HAP-1 (cell line): Measurements from ENCODE around the gene ZDHHC8.

ENCODE experiments used
- DNase-seq, 2 experiments: peaks; one replicate each; pipeline ENCODE4 v3.0.0-alpha.2; 2016 to 2020; ENCODE audit warnings: low spot score in 2 of 2
- H3K27me3 ChIP-seq: fragments of 250-450 bp; sonication (Bioruptor Pico); 2 replicates; pipeline ENCODE4 v1.5.1; 2020; ENCODE audit warnings: low read depth, mild to moderate bottlenecking, moderate library complexity
- H3K36me3 ChIP-seq: fragments of 250-450 bp; sonication (Bioruptor Pico); replicated peaks from 2 replicates; pipeline ENCODE4 v1.5.1; 2020; ENCODE audit warnings: mild to moderate bottlenecking
- H3K4me1 ChIP-seq: fragments of 250-450 bp; sonication (Bioruptor Pico); 2 replicates; pipeline ENCODE4 v1.5.1; 2020; ENCODE audit warnings: mild to moderate bottlenecking
- H3K4me3 ChIP-seq: fragments of 250-450 bp; sonication (Bioruptor Pico); 2 replicates; pipeline ENCODE4 v1.5.1; 2020; ENCODE audit warnings: mild to moderate bottlenecking, moderate library complexity
- H3K9me3 ChIP-seq: fragments of 250-450 bp; sonication (Bioruptor Pico); 2 replicates; pipeline ENCODE4 v1.5.1; 2020; ENCODE audit warnings: mild to moderate bottlenecking, moderate library complexity
- in situ Hi-C: fragments of 300-500 bp; cut with MboI; formaldehyde crosslinking; loops from 3 replicates; pipeline ENCODE4 v1.14.3; 2020; ENCODE audit warnings: low sequenced_read_pairs, inconsistent platforms, mixed read lengths

Gene ZDHHC8

DNA sequence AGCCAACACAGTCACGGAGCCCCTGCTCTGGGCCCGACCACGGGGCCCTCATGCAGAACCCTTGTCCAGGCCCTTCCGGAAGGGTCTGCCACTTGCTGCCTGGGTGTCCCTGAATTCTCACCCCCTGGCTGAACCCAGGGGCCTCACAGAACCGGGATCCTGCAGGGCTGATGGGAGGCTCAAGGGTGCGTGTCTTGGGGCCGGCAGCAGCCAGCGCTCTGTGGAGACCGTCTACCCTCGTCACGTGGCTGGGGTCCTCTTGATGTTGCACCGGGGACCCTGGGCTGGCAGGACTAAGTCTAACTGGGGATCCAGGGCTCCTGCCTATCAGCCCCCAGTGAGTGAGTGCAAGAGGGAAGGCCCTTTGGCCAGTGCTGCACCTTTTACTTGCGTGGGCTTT, 38.6 kb downstream of the ZDHHC8 start:
- Histone ChIP-seq H3K4me1 (no peaks in the 10 kb centered on the region), H3K4me3 (no peak overlapping the region), H3K36me3 (no peaks in the 10 kb centered on the region), H3K9me3 (no peaks in the 10 kb centered on the region), H3K27me3 (no peaks in the 10 kb centered on the region)
- no peak for DNase-seq
- in situ Hi-C loops, result no loop called here

DNA sequence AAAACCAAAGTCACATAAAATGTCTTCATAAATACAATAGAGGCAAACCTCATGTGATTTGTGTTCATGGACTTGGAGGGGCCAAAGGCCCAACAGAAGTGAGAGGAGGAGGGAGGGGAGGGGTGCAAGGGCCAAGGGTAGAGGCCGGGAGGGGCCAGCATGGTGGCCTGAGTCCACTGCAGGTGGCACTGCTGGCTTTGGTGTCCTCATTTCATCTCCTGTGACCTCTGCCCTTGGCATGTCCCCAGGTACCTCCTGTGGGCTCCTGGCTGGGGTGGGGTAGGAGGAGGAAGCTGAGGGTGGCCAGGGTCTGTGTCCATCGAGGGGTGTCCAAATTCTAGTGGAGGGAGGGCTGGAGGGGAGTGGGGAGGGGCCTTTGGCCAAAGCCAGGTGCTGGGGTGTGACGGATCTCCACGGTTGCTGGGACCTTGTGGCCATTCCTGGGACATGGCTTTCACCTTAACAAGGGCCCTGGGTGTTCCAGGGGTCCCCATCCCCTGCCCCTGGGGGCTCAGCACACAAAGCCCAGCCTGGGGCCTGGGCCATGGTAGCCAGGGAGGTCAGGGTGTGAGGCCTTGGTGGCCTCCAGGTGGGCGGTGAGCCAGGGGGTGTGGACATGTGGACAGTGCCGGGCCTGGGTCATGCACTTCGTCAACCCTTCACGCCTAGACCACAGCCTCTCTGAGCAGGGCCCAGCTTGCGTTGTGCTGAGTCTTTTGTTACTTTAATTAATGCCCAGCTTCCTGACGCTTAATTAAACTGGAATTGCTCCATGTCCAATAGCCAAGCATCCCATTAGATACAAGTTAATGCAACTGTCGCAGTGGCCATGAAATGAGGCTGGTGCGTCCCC, 39.9 kb downstream of the ZDHHC8 start:
- in situ Hi-C loops, result no loop called here
- no peak for DNase-seq
- Histone ChIP-seq H3K9me3 (no peaks in the 10 kb centered on the region), H3K36me3 (no peaks in the 10 kb centered on the region), H3K4me1 (no peaks in the 10 kb centered on the region), H3K27me3 (no peaks in the 10 kb centered on the region), H3K4me3 (no peak overlapping the region)

DNA sequence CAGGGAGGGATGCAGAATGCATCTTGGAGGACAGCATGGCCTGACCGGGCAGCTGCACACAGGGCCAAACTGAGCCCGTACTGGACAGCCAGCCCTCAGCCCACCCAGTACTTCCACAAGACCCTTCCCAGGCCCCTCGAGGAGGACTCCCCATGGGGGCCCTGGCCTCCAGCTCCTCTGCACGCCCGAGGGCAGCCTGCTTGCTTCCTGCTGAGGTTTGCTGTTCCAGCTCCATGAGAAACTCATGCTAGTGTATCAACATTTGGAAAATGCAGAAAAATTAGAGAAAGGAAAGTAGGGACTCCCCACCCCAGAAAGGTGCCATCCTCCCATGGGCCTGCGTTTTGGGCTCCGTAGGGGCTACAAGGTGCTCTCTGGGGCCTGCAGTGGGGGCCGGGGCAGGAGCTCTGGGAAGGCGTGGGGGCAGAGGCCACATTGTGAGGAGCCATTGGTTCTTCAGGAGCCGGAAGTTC, 40.6 kb downstream of the ZDHHC8 start:
- Histone ChIP-seq H3K4me1 (no peaks in the 10 kb centered on the region), H3K27me3 (no peaks in the 10 kb centered on the region), H3K4me3 (no peak overlapping the region), H3K9me3 (no peaks in the 10 kb centered on the region), H3K36me3 (no peaks in the 10 kb centered on the region)
- no peak for DNase-seq
- in situ Hi-C loops, result no loop called here

DNA sequence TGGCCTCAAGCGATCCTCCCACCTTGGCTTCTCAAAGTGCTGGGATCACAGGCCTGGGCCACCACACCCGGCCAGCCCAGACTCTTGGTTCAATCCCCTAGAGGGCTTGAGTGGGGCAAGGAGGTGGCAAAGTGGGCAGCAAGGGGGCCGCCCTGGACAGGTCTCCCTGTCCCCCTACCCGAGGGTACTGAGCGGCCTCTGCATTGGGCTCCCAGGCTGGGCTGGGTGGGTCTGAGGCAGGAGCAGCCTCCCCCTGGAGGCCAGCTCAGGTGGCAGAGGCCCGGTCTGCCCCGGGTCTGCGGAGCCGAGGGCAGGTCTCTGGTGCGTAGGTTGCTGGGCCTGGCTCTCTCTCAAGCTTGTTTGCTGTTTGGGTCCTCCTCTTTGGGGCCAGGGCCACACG, 41.6 kb downstream of the ZDHHC8 start:
- Histone ChIP-seq H3K4me1 (no peaks in the 10 kb centered on the region), H3K27me3 (no peaks in the 10 kb centered on the region), H3K9me3 (no peaks in the 10 kb centered on the region), H3K36me3 (no peaks in the 10 kb centered on the region), H3K4me3 (no peak overlapping the region)
- DNase-seq, result no peak
- in situ Hi-C loops, result no loop called here

DNA sequence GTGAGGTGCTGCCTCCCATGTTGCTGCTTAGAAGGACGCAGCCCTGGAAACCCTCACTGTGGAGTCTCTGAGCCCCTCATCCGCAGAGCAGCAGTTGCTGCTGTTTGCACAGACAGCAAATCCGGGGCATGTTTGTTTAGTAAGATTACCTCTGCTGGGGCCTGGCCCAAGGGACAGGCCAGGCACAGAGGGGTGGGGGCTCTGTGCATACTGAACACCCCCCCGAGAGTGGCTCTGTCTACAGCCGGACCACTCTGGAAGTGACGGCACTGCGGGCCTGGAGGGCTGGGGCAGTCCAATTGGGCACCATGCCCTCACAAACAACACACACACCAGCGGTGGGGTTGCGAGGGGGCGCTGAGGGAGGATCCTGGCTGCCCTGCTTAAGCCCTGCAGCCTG, 42.2 kb downstream of the ZDHHC8 start:
- Histone ChIP-seq H3K4me3 (no peak overlapping the region), H3K27me3 (no peaks in the 10 kb centered on the region), H3K9me3 (no peaks in the 10 kb centered on the region), H3K4me1 (no peaks in the 10 kb centered on the region), H3K36me3 (no peaks in the 10 kb centered on the region)
- in situ Hi-C loops, result no loop called here
- DNase-seq, result no peak

DNA sequence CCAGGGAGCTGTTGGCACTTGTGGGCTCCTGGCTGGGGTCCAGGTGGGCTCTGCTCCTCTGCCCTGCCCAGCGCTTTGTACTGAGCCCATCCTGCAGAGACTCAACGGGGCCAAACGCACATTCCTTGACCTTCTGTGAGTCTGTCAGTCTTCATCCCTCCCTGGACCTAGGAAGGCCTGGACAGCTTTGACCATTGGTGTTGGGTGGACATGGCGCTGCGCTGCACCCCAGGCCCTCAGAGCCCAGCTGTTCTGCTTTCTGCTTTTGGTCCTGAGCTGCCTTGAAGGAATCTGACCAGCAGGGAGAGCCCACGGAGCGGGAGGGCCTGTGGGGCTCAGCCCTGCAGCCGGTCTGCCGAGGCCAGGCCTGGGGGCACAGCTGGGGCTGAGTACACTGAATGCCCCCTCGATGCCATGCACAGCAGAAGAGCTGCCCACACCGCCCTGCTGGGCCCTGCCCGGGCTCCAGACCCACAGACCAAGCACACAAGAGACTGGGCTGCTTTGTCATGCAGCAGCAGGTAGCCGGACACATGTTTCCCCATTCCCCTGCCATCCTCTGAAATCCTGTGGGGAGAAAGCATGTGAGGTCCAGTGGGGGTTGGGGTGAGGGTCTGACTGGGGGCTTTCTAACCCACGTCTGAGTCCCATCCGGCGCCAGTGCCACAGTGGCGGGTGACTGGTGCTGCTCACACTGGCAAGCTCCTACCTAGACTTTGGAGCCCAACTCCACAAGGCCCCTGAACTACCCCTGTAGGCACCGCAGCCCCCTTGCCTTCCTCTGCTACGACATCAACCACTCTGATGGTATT, 43.4 kb downstream of the ZDHHC8 start:
- Histone ChIP-seq H3K4me1 (no peaks in the 10 kb centered on the region), H3K36me3 (no peaks in the 10 kb centered on the region), H3K4me3 (no peak overlapping the region), H3K9me3 (no peaks in the 10 kb centered on the region), H3K27me3 (no peaks in the 10 kb centered on the region)
- no peak for DNase-seq
- in situ Hi-C loops, result no loop called here

DNA sequence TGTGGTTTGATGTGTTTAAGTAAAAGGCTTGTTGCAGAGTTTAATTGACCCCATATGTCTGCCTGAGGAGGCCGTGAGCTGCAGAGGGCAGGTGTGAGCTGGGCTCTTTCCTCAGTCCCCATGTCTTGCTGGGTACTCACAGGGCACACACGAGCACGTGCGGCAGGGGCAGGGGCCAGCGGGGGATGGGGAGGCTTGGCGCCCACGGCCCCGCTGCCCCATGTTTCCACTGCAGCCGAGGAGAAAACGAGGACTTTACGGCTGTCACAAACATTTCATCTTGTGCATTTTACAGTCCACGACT, 43.9 kb downstream of the ZDHHC8 start:
- no peaks in the 10 kb centered on the region for H3K4me1 ChIP-seq
- H3K4me3 ChIP-seq, result no peak overlapping the region
- no peaks in the 10 kb centered on the region for H3K9me3 ChIP-seq
- DNase-seq, result no peak
- H3K27me3 ChIP-seq, result no peaks in the 10 kb centered on the region
- H3K36me3 ChIP-seq, result no peaks in the 10 kb centered on the region
- in situ Hi-C loops, result no loop called here

DNA sequence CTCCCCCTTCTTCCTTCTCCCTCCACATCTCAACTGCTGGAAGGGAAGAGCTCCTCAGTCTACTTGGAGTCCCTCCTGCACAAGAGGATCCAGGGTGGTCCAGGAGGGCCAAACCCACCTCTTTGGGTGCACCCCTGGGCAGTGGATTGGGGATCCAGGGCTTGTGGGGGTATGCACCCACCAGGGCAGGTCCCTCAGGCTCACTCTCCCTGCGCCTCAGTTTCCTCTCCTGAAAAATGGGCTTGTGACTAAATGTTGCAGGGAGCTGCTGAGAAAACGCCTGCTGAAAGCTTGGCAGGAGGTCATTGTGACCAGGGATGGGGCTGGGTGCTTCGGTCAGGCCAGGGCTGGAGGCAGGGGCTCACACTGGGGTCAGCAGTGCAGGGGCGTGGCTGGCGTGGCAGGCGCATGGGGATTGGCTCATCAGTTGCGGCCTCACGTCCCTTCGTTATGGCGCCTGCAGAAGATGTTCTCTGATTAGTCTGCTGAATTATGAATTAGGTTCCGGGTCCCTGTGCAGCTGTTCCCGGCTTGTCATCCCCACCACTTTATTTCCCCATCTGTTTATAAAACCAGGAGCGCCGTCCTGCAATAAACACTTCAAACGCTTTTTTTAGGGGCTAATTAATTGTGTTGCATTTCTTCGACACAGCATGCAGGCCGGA, 44.9 kb downstream of the ZDHHC8 start:
- H3K4me3 ChIP-seq, result no peak overlapping the region
- no peaks in the 10 kb centered on the region for H3K9me3 ChIP-seq
- DNase-seq, result no peak
- no peaks in the 10 kb centered on the region for H3K27me3 ChIP-seq
- in situ Hi-C loops, result no loop called here
- H3K36me3 ChIP-seq, result no peaks in the 10 kb centered on the region
- H3K4me1 ChIP-seq, result no peaks in the 10 kb centered on the region

DNA sequence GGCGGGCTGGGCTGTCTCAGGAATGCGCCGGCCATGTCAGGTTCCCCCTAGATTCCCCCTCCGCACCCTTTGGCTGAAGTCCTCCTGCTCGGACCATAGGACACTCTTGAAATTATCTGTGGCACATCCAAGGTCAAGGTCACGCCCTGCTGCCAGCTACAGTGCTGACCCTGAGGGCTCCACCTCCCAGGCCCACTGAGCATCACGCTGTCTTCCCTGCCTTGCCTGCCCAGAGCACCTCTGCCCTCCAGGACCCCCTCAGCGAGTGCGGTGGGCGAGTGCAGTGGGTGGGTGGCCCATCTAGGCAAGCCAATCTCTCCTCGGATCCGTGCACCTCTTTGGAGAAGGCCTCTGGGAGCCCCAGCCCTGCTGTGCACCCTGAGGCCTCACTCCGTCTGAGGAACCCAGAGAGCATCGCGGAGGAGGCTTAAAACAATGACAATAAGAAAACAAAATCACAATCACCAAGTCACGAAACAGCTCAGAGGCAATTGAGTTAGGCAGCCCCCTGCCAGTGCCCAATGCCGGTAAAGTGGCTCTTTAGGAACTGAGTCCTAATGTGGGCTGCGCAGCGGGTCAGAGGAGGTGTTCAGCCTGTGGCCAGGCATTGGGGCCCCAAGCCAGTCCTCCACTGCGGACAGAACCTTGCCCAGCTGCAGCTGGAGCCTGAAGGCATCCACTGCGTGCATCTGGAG, 45.8 kb downstream of the ZDHHC8 start:
- Histone ChIP-seq H3K36me3 (no peaks in the 10 kb centered on the region), H3K9me3 (no peaks in the 10 kb centered on the region), H3K4me1 (no peaks in the 10 kb centered on the region), H3K4me3 (no peak overlapping the region), H3K27me3 (no peaks in the 10 kb centered on the region)
- in situ Hi-C loops, result no loop called here
- DNase-seq, result no peak

DNA sequence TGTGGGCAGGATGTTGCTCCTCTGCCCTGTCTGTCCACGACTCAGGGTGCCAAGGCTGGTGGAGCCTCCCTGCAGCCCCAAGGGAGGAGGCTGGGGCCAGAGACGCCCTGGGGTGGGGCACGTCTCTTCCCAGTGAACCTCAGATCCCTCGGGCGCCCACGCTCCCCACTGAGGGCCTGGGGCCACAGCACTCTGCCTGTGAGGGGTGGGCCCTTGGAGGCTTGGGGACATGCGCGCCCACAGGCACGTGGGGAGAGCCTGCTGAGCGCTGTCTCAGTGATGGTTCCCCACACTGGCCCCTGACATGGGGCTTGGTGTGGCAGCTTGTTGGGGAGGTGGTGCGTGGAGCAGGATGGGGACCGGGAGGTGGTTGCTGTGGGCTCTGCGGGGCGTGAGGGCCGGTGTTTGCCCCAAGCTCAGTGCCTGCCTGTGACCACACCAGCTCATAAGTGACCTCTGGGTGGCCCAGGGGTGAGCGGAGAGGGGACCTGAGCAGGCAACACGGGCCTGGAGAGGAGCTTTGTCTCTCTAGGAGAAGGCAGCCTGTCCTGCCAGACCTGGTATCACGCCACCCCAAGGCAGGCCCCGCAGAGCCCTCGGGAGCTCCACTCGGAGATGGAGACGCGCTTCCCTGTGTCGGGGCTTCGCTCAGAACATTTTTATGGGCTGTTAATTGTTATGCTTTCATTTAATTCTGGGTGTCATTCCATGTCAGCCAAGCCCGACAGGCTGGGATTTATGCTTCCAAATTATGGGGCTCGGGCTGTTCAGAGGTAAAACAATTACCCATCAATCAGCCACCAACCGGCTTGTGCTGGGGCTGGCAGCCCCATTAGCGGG, 46.7 kb downstream of the ZDHHC8 start:
- H3K9me3 ChIP-seq, result no peaks in the 10 kb centered on the region
- H3K4me3 ChIP-seq, result no peak overlapping the region
- no peaks in the 10 kb centered on the region for H3K36me3 ChIP-seq
- no peaks in the 10 kb centered on the region for H3K27me3 ChIP-seq
- H3K4me1 ChIP-seq, result no peaks in the 10 kb centered on the region
- no peak for DNase-seq
- in situ Hi-C loops, result no loop called here

DNA sequence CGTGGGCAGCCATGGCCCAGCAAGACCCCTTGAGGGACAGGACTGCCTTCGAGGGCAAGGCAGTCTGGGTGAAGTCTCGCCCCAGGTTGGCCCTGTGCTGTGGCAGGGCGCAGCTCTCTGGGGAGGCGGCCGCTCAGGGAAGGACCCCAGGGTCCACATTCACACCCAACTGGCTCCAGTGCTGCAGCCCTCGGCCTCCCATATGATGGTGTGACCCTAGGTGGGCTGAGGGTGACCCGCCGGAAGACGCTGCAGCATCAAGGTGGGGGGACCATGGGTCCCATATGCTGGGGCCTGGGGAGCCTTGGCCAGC, 47.3 kb downstream of the ZDHHC8 start:
- Histone ChIP-seq H3K36me3 (no peaks in the 10 kb centered on the region), H3K9me3 (no peaks in the 10 kb centered on the region), H3K27me3 (no peaks in the 10 kb centered on the region), H3K4me1 (no peaks in the 10 kb centered on the region), H3K4me3 (no peak overlapping the region)
- in situ Hi-C loops, result no loop called here
- DNase-seq, result no peak

DNA sequence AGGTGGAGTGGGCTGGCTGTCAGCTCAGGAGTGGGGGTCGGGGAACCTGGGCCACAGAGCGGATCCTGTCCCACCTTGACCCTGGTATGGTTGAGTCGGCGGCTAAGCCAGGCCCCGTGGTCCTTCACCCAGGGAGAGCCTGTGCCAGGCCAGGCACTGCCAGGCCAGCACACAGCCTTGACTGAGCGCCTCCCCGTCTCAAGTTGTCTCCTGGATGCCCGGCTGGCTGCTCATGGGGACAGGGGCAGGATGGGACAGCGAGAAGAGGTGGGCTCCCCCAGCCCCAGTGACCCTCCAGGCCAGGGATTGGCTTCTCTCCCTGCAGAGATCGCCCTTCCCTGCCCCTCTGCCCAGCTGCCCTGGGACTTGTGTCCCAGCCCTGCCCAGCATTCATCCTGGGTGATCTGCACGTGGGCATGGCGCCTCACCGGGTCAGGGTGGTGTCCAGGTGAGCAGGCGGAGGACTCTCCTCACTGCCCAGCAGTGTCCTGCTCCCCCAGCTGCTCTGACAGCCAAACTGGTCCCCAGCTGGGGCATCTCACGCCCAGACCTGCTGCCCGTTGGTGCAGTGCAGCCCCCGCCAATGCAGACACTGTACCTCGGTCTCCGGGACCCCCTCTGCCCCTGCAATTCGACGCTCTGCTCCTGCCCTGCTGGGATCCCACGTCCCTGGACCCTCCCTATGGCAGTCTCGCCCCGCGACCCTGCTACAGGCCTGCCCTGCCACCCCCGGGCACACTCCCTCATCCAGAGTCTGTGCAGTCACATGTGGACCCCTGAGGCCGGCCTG, 48.0 kb downstream of the ZDHHC8 start:
- Histone ChIP-seq H3K27me3 (no peaks in the 10 kb centered on the region), H3K4me1 (no peaks in the 10 kb centered on the region), H3K4me3 (no peak overlapping the region), H3K9me3 (no peaks in the 10 kb centered on the region), H3K36me3 (no peaks in the 10 kb centered on the region)
- no peak for DNase-seq
- in situ Hi-C loops, result no loop called here
